ENCODE data around the gene C1orf21.

Gene C1orf21

DNA sequence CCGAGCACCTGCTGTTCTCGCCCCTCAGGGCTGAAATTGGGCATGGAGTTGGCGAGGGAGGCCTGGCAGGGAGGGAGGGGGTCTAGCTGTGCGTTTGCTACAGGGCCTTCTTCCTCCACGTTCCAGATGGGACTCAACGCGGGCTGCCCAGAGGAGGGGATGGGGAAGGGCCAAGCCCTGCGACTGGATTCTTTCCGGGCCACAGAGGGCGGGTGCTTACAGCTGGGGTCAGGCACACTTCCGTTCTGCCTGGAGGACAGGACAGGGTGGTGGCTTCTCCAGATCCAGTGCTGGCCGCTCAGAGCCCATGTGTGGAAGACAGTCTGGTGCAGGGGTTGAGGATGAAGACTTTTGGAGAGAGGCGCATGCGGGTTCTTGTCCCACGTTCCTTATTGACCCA, 277.8 kb downstream of the C1orf21 start:
- H3K27me3 ChIP-seq (ENCODE audit: insufficient read depth, low read length, poor library complexity, severe bottlenecking) = no peaks in the 10 kb centered on the region
- H3K79me2 ChIP-seq (ENCODE audit: insufficient read depth, low read length) = no peaks in the 10 kb centered on the region
- TF ChIP-seq EZH2phosphoT487 (IDR thresholded peaks at IDR 0.05; ENCODE audit: borderline replicate concordance) = no peak
- TF ChIP-seq, protein P1, sequence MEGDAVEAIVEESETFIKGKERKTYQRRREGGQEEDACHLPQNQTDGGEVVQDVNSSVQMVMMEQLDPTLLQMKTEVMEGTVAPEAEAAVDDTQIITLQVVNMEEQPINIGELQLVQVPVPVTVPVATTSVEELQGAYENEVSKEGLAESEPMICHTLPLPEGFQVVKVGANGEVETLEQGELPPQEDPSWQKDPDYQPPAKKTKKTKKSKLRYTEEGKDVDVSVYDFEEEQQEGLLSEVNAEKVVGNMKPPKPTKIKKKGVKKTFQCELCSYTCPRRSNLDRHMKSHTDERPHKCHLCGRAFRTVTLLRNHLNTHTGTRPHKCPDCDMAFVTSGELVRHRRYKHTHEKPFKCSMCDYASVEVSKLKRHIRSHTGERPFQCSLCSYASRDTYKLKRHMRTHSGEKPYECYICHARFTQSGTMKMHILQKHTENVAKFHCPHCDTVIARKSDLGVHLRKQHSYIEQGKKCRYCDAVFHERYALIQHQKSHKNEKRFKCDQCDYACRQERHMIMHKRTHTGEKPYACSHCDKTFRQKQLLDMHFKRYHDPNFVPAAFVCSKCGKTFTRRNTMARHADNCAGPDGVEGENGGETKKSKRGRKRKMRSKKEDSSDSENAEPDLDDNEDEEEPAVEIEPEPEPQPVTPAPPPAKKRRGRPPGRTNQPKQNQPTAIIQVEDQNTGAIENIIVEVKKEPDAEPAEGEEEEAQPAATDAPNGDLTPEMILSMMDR (conservative IDR thresholded peaks at IDR 0.05; ENCODE audit: low read length) = no peak
- H3K9me2 ChIP-seq (replicated peaks; ENCODE audit: low read depth, low read length) = no peaks in the 10 kb centered on the region
- no peak overlapping the region for H3K4me2 ChIP-seq (ENCODE audit: low read depth, low read length, poor library complexity, severe bottlenecking)
- no peak overlapping the region for H3K4me3 ChIP-seq (ENCODE audit: low read length, poor library complexity, severe bottlenecking)
- H3K36me3 ChIP-seq (ENCODE audit: insufficient read depth, low read length) = no peaks in the 10 kb centered on the region
- peaks cover 11% of the 10 kb centered on the region for H3K4me1 ChIP-seq (ENCODE audit: insufficient read depth, low read length, poor library complexity, severe bottlenecking)
- H4K20me1 ChIP-seq (ENCODE audit: insufficient read depth, low read length, poor library complexity, severe bottlenecking) = no peaks in the 10 kb centered on the region
- no peaks in the 10 kb centered on the region for H3K9me3 ChIP-seq (ENCODE audit: insufficient read depth, low read depth, low read length)
- no peak overlapping the region for H3K9ac ChIP-seq (ENCODE audit: low read depth, low read length, poor library complexity, severe bottlenecking)
- no peak overlapping the region for H2AFZ ChIP-seq (ENCODE audit: low read length)
- H3F3A ChIP-seq (ENCODE audit: low read depth) = no peaks in the 10 kb centered on the region

DNA sequence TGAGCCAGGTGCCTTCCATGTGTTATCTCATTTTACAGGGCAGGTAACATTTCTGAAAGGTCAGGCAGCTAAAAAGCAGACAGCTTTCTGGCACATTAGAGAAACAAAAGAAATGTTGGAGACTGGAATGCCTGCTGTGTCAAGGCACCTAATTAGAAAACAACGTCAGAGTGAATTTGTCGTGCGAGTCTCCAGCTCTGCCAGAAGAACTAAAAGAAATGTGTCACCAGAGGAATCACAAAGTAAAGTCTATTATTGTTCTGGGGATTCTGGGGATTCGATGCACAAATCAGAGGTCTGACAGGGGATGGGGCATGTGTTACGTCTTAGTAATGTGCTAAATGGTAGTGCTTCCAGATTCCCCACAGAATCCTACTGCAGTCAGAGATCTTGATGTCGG, 278.5 kb downstream of the C1orf21 start:
- no peaks in the 10 kb centered on the region for H3K9me2 ChIP-seq (replicated peaks; ENCODE audit: low read depth, low read length)
- no peaks in the 10 kb centered on the region for H3K9me3 ChIP-seq (ENCODE audit: insufficient read depth, low read depth, low read length)
- H4K20me1 ChIP-seq (ENCODE audit: insufficient read depth, low read length, poor library complexity, severe bottlenecking) = no peaks in the 10 kb centered on the region
- H3K9ac ChIP-seq (ENCODE audit: low read depth, low read length, poor library complexity, severe bottlenecking) = no peak overlapping the region
- peaks cover 11% of the 10 kb centered on the region for H3K4me1 ChIP-seq (ENCODE audit: insufficient read depth, low read length, poor library complexity, severe bottlenecking)
- H3F3A ChIP-seq (ENCODE audit: low read depth) = no peaks in the 10 kb centered on the region
- no peaks in the 10 kb centered on the region for H3K79me2 ChIP-seq (ENCODE audit: insufficient read depth, low read length)
- no peak overlapping the region for H2AFZ ChIP-seq (ENCODE audit: low read length)
- H3K27me3 ChIP-seq (ENCODE audit: insufficient read depth, low read length, poor library complexity, severe bottlenecking) = no peaks in the 10 kb centered on the region
- H3K4me2 ChIP-seq (ENCODE audit: low read depth, low read length, poor library complexity, severe bottlenecking) = no peak overlapping the region
- no peak overlapping the region for H3K4me3 ChIP-seq (ENCODE audit: low read length, poor library complexity, severe bottlenecking)
- no peaks in the 10 kb centered on the region for H3K36me3 ChIP-seq (ENCODE audit: insufficient read depth, low read length)
- TF ChIP-seq, protein P1 (conservative IDR thresholded peaks at IDR 0.05; ENCODE audit: low read length) = no peak
- TF ChIP-seq EZH2phosphoT487 (IDR thresholded peaks at IDR 0.05; ENCODE audit: borderline replicate concordance) = no peak

DNA sequence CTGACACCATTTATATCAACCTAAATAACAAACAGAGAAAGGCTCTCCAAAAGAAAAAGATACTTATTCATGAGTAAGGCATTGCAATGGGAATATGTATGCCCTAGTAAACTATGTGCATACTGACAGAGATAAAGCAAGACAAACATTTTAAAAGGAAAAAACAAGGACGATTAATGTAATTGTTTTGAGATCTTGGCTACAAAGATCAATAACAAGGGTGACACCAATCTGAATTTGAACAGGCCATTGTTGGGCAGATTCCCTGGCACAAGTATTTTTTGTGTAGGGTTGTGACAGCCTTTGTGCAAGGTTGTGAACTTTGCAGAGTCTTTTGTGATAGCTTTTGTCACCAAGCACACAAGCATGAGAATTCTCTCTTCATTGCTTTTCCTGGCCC, 282.6 kb downstream of the C1orf21 start:
- no peak overlapping the region for H2AFZ ChIP-seq (ENCODE audit: low read length)
- no peak overlapping the region for H3K4me3 ChIP-seq (ENCODE audit: low read length, poor library complexity, severe bottlenecking)
- no peaks in the 10 kb centered on the region for H3K4me1 ChIP-seq (ENCODE audit: insufficient read depth, low read length, poor library complexity, severe bottlenecking)
- no peaks in the 10 kb centered on the region for H3K36me3 ChIP-seq (ENCODE audit: insufficient read depth, low read length)
- no peaks in the 10 kb centered on the region for H3K9me3 ChIP-seq (ENCODE audit: insufficient read depth, low read depth, low read length)
- no peaks in the 10 kb centered on the region for H3K79me2 ChIP-seq (ENCODE audit: insufficient read depth, low read length)
- H4K20me1 ChIP-seq (ENCODE audit: insufficient read depth, low read length, poor library complexity, severe bottlenecking) = no peaks in the 10 kb centered on the region
- no peaks in the 10 kb centered on the region for H3K27me3 ChIP-seq (ENCODE audit: insufficient read depth, low read length, poor library complexity, severe bottlenecking)
- H3K9me2 ChIP-seq (replicated peaks; ENCODE audit: low read depth, low read length) = no peaks in the 10 kb centered on the region
- no peak overlapping the region for H3K4me2 ChIP-seq (ENCODE audit: low read depth, low read length, poor library complexity, severe bottlenecking)
- no peak overlapping the region for H3K9ac ChIP-seq (ENCODE audit: low read depth, low read length, poor library complexity, severe bottlenecking)
- TF ChIP-seq, protein P1 (conservative IDR thresholded peaks at IDR 0.05; ENCODE audit: low read length) = no peak
- no peaks in the 10 kb centered on the region for H3F3A ChIP-seq (ENCODE audit: low read depth)
